ENCODE results near the gene LONRF3.

Gene LONRF3

DNA sequence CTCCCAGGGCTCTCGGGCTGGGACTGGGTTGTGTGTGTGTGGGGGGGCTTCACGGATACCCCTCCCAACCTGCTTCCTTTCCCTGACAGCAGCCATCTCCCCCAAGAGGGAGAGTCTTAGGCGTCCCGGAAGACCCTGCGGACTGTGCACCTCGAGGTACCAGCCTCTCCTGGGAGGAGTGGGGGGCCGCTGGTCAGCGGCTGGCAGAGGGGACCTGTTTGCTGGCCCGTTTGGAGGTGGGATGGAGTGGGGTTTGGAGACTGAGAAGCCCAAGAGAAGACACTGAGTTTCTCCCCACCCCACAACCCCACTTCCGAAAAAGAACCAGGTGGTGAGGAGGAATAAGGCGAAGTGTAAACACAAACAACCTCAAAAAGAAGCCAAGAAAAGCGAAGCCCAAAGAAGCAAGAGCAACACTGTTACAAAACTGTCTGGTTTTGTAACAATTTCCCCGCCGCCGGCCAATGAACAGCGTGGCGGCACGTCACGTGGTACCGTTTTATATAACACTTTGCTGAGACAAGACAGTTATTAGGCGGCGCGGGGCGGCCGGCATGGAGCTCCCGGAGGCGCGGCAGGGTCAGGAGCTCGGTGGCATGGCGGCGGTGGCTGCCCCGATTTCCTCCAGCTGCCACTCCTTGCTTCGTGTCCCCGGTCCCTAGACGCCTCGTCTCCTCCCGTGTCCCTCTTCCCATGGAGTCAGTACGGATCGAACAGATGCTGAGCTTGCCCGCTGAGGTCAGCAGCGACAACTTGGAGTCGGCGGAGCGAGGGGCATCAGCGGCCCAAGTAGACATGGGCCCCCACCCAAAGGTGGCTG lies at the start of gene LONRF3:
Gene LONRF3 (plus strand): TSS at position 531 of the 820 bp plus-strand sequence. CDS start 163 bp downstream, at position 694.
- DNase-seq, result peak; percentile 9

DNA sequence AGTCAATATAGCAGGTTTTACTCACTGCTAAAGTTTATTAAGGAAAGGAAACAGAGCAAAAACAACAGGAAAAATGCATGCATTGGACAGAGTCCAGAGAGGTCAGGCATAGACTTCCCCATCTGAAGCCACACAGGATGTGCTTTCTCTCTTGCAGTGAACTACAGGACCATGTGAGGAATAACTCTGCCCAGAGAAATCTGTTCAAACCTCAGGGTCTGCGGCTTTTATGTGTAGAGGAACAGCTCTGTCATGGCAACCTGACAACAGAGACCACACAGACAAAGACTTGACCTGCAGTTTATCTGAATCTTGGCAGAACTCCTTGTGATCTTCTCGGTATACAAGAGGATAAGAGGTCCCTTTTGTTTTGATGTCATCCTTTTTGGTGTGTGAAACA lies 46.3 kb upstream of the LONRF3 start:
- DNase-seq, result no peak

DNA sequence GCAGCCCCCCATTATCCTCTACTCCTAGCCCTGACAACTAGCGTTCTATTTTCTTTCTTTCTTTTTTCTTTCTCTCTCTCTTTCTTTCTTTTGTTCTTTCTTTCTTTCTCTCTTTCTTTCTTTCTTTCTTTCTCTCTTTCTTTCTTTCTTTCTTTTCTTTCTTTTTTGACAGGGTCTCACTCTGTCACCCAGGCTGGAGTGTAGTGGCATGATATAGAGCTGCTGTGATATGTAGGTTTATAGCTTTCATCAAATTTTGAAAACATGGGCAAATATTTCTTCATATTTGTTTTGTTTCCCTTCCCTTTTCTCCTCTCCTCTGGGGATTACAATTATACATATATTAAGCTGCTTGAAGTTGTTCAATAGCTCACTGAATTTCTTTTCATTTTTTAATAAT lies 39.1 kb upstream of the LONRF3 start:
- DNase-seq, result no peak

DNA sequence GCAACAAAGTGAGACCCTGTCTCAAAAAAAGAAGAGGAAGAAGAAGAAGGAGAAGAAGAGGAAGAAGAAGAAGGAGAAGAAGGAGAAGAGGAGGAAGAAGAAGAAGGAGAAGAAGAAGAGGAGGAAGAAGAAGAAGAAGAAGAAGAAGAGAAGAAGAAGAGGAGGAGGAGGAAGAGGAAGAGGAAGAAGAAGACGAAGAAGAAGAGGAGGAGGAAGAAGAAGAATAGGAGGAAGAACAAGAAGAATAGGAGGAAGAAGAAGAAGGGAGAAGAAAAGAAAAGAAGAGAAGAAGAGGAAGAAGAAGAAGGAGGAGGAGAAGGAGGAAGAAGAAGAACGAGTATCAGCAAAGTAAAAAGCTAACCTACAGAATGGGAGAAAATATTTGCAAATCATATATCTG lies 33.3 kb upstream of the LONRF3 start:
- no peak for DNase-seq

DNA sequence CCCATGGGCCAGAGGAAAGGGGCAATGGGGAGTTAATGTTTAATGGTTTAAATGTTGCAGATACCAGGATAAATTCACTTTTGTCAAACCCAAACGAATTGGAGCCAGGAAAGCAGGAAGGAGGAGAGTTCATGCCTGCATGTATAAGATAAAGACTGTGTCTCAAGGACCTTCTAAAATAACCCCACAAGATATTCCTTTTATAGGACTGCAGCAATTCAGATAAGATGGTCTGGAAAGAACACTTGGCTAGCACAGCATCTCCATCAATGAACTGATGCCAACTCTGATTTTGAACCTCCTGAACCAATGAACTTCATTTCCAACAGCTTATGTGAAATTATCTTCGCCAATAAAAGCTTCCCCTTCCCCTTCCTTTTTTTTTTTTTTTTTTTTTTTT lies 31.3 kb upstream of the LONRF3 start:
- DNase-seq, result no peak

DNA sequence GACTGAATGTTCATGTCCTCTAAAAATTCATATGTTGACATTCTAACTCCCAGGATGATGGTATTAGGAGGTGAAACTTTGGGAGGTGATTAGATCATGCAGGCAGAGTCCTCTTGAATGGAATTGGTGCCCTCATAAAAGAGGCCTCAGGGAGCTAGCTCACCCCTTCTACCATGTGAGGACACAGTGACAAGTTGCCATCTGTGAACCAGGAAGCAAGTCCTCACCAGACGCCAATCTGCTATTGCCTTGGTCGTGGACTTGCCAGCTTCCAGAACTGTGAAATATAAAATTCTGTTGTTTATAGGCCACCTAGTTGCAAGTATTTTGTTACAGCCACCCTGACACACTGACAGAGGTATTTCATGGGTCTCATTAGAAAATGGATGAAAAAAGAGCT lies 28.5 kb upstream of the LONRF3 start:
- DNase-seq, result no peak

DNA sequence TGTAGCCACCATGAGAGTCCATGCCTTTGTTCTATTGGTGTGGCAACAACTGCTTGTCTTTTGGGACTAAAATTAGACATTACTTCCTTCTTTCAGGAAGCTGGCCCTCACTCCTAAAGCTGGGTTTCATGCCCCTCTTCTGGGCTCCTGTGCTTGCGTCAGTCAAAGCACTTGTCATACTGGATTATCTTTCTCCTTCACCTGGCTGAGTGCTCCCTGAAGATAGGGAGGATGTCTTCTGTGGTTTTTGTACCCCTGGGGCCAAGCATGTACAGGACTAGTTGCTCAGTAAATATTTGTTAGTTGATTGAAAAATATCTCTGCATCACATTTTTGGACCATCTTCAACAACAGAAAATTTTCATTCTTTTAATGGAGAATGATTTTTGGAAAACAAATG lies 26.1 kb upstream of the LONRF3 start:
- DNase-seq, result no peak

DNA sequence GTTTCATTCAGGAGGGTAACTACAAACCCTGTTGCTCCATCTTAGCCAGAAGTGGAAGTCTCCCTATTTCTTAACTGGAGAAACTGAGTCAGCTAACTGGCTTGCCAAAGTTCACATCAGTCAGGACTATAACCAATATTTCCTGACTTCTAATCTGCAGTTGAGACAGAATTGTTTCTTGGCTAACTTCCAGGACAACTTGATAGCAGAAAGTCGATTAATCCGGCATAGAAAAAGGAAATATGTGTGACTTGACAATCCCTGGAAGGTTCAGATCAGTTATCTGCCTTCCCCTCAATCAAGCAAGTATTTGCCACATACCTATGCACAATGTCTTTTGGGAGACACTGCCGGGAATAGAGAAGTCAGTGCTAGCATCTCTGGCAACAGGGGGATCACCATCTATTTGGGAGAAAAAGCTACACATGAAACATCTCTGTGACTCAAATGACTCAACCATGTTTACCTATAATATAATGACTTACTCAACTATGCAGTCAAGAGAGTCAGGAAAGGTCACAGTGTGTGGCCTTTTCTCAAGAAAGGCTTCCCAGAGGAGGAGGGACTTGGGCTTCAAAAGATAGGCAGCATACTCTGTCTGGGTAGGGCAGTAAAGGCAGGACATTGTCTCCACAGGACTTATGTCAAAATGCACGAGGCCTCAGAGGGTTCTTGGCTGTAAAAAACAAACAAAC lies 12.4 kb upstream of the LONRF3 start:
- DNase-seq, result no peak

DNA sequence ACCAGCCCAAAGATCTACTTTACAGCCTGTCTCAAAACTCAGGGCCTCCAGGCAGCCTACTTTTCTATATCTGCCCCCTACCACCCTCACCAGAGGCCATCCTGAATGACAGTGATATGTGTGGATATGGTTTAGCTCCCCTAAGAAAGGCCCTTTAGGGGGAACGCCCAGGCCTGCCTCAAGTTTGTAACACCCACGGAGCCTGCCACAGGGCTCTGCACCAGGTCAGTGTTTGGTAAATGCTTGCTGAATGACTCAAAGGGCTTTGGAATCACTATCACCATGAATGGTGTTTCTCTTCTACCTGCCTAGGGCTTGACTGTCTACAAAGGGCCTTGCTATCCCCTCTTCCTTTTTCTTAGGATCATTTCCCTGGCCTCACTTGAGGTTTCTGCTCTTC lies 11.3 kb upstream of the LONRF3 start:
- DNase-seq, result no peak

DNA sequence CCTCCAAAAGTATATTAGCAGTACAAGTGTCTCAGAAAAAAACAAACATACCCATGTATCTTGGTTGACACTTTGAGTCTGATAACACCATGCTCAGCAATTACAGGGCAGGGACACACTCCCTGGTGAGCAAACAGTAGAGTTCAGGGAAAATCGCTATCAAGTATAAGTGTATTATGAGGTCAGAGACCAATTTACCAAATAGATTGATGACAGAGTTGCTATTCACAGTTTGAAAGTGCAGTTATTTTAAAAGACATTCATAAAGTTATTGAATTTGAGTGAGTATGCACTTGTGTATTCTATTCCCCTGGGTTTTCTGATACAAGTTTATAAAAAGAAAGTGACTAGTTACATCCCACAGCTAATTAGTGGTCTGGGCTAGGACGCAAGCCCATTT lies 10.2 kb upstream of the LONRF3 start:
- no peak for DNase-seq

DNA sequence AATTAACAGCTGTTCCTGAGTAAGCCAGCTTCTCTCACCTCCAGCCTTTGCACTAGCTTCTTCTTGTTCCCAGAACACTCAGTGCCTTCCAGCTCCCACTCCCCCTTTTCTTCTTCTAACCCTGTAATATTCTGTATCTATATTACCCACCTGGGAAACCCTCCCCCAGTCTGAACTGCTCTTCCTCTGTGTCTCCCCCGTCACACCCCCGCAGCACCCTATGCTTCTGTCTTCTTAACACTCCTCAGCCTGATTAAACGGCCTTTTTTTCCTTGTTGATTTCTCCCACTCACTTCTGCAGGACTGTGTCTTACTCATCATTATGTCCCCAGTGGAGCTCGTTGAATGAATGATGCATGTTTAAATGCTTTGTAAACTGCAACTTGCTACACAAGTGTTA lies 9.0 kb upstream of the LONRF3 start:
- no peak for DNase-seq

DNA sequence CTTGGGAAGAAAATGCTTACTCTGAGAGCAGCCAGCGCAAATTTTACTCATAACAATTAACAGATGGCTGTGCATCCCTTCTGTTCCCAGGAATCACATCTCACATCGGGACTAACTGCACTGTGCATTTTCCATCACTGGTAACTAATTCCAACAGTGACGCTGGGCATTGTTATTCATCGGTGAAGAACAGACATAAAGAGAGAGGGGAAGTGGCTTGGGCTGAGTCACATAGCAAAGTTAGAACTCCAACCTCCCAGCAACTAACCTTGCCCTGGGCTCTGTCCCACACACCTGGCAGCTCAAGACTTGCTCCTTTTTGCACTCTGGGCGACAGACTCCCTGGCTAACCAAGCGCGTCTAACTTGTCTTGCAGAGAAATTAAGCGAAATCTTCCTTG lies 6.4 kb upstream of the LONRF3 start:
- no peak for DNase-seq

DNA sequence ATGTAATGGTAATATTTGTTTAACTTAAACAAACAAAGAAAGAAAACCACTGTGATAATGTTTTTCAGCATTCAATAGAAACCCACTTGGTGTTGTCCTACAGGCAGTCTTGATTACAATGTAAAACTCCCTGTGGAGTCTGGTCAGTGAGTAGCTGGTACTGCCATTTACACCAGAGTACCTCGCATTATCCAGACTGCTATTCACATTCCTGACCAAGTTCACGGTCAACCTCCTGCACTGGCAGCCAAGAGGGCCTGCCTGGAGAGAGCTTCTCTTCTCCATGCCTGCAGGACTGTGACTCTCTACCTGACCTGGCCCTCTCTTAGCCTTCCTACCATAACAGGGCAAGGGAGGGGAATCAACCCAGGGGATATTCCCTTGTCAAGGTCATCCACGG lies 2.9 kb upstream of the LONRF3 start:
- DNase-seq, result no peak

DNA sequence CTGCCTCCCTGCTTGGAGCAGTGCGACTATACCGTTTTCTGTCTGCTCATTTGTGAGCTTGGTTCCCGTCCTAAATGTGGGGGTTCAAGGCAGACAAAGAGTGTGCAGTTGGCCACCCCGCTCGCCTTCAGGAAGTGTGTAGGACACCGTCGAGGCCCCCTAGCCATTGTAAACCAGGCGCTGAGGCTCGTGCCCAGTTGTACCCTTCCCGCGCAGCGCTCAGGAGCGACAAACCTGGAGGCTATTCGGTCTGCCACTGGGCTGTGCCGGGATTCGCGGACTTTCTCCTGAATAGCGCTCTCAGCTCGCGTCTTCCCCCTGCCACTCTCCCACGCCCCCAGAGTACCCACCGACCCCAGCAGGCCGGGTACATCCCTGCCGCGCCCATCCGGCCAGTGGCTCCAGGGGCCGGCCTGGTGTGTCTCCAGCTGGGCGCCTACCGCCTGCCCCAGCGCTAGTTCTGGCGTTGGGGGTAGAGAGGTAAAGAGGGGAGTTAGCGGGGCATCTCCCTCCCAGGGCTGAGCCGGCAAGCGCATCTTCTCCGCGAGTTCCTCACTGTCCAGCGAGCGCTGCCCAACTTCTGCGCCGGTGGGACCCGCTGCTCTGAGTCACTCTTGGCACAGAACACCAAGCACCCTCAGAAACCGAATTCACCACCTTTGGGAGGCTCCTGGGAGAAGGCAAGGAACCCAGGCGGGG lies 880 bp upstream of the LONRF3 start:
- no peak for DNase-seq

DNA sequence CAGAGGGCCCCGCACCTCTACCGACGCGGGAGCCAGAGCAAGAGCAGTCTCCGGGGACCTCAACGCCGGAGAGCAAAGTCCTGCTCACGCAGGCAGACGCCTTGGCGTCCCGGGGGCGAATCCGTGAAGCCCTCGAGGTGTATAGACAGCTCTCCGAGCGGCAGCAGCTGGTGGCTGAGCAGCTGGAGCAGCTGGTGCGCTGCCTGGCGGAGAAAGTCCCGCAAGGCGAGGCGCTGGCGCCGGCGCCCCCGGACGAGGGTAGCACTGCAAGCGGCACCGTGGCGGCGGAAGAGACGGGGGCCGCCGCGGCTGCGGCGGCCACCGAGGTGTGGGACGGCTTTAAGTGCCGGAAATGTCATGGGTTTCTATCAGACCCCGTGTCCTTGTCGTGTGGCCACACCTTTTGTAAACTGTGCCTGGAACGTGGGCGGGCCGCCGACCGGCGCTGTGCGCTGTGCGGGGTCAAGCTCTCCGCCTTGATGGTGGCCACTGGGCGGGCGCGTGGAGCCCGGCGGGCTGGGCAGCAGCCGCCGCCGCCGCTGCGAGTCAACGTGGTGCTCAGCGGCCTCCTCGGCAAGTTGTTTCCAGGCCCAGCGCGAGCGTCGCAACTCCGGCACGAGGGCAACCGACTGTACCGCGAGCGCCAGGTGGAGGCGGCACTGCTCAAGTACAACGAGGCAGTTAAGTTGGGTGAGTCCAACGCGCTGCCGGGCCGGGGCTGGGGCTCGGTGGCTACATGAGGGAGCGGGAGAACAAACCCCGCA lies 672 bp downstream of the LONRF3 start:
- no peak for DNase-seq

DNA sequence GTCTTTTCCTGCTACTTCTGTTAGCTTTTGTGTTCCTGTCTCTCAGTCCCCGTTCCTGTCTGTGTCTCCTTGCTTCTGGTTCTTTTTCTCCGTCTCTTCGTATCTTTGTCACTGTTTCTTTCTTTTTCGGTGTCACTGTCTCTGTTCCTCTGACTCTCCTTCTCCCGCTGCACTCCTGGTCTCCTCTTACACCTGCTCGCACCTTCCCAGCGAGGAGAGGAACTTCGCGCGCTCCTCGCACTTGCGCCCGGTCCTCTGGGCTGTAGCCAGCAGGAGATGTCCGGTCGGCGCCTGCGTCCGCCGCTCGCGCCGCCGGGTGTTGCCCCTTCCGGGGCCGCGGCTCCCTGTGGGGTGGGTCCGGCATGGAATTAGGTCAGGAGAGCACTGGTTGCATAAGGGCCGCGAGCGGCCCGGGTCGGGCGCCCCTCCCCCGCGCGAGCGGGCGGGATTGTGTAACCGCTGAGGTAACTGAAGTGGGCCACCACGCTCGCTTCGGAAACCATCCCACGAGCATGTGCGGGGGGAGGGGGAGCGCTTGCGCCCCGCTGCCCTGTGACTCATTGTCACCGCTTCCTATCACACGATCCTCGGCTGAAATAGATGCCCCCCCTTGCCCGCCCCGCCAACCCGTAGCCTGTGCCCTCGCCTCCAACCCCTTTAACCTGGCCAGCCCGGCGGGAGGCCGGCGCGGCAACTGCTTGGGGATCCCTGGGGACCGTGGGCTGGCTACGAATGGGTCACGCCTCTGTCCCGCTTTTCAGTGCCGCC lies 1.6 kb downstream of the LONRF3 start:
- no peak for DNase-seq

DNA sequence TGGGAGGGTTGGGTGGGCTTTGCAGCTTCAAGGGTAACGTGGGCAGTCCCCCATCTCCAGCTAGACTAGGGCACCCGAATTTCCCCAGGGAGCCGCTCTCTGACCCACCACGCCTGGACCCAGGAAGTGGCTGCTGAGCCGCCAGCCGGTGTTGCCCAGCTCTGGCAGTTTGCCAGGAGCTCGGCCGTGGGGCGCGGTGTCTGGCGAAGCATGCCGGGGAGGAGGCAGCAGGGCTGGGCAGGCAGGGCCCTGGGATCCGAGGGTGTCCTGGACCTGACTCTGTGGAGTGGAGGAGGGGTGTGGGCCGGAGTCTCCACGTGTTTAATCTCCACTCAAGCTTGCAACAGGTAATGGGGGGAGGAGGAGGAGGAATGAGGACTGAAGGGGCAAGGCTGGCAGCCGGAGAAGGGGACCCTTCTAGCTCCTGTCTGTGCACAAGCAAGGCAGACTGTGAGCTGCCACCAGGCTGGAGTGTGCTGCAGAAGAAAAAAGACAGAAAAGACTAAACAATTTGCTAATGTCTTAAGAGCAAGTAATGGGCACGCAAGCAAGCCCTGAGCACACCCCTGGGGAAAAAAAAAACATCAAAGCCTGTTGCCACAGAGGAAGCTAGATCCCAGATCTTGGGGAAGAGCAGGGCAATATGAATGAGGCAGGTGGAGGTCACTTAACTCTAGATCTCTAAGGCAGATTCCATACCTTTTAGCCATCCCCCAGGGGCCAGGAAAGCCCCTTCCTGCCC lies 2.4 kb downstream of the LONRF3 start:
- DNase-seq, result no peak

DNA sequence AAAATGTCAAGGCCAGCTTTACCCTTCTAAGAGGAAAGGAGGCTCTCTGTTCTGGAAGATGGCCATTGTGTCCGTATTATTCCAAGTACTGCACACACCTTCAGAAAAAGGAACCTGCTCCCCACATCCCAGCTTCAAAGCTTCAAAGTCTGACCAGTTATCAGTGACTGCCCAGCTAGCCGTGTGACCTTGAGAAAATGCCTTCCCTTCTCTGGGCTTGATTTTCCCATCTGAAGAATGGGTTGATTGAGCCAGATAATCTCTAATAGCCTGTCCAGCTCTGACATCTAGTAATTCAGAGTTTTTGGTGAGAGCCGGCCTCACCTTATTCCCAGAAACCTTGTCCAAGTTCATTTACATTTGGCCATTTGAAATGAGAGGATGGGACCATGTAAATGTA lies 3.0 kb downstream of the LONRF3 start:
- DNase-seq, result no peak

DNA sequence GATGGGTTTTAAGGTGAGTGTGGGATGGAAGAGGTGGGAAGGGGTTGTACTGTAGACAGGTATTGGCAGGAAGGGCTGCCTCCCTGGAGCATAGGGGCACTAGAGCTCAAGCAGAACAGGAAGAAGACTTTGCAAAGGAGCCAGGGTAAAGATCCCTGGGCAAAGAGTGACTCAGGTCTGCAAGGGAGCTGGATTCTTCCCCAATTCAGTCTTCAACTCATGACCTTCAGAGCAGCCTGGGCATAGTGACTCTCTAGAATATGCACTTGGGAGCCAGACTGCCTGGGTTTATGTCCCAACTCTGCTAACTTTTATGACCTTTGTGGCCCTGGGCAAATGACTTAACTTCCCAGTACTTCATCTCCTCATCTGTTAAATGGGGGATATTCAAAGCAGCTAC lies 4.0 kb downstream of the LONRF3 start:
- DNase-seq, result no peak

DNA sequence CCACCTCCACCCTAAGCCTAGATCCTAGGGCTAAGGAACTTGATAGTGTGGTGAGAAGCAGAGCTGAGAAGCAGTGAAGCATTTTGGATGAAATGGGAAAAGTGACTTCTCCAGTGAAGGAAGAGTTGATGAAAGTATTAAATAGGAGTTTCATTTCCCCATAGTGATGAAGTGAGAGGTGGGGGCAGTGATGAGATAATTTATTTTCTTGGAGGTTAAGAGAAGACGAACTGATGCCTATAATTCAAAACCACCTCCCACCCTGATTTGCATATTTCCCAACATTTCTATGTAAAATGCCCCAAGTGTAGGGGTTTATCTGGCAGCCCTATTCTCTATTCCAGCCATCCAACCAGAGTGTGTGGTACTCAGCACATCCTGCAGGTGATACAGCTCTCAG lies 6.3 kb downstream of the LONRF3 start:
- no peak for DNase-seq

DNA sequence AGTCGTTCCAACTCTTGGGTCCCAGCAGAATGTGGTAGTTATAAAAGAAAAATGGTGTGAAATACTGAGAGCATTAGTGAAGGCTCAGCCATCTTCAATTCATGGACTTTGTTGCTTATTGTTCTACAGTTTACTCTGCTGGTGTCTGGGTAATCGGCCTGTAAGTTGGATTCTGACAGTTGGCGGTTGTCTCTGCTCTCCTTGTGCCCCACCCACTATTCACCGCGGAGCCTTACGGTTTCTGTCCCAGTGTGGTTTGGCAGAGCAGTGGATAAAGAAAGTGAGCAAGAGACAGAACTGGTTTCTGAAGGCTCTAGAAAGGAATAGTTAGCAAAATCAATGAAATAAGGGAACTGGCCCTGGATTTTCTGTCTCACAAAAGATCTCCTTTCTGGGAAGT lies 9.1 kb downstream of the LONRF3 start:
- no peak for DNase-seq

DNA sequence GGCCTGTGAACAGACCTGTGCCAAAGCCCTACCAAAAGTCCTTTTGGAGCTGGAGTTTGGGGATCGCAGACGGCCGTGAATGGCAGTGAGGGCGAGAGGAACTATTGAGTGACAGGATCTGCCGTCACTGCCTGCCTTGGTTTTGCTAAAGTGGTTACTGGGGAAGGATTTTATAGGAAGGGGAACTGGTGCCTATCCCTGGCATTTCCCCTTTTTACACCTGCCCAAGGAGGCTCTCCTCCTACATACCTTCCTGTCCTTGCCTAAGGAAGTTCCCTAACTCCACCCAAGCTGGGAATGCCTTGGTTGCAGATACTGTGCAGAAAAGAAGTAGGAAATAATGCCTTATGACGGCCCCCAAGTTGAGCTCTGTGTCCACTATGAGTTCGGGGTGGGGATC lies 14.5 kb downstream of the LONRF3 start:
- DNase-seq, result no peak

All from SIG-M5 (cell line).